ENCODE measurements around the gene PF4V1.
"Not testable (repeated sequence)": the region's sequence is repeated elsewhere in the genome, so short reads cannot be mapped to it uniquely, and the experiment has no call there.

PF4V1 gene

DNA sequence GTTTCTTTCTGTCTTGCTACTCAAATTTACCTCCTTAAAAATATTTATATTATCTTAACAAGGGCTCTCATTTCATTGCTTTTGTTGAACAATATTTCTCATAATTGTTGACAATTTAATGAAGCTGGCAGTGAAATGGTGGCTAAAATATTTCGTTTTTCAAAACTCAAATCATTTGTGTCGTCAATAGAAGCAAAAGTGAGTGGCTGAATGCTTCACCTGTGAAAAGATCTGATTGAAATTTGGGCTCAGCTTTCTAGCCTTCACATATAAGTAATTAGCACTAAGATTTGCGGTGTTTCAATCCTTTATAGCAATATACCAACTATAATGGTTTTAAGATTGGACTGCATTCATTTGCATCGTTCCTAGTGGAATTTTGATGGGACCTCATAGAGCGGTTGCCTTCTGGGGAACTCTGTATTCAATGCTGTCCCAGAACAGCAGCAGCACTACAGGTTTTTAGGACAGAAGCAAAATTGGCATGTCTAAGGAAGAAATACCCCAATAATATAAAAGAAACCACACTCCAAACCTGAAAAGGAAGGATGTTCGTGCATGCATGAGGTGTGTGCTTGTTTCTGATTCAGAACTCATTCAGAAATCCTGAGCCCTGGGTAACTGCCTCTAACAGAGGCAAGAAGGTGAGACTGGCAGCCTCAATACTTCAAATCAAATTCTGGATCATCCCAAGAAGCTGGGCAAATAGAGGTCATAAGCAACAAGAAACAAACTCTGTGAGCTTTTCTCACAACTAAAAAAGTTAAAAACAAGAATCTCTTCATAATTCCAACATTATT lies 18.6 kb downstream of the PF4V1 start:
- DNase-seq, result no peak

GRCh38 chr4:73872316-73873108 lies 19.4 kb downstream of the PF4V1 start:
- no peak for DNase-seq

DNA sequence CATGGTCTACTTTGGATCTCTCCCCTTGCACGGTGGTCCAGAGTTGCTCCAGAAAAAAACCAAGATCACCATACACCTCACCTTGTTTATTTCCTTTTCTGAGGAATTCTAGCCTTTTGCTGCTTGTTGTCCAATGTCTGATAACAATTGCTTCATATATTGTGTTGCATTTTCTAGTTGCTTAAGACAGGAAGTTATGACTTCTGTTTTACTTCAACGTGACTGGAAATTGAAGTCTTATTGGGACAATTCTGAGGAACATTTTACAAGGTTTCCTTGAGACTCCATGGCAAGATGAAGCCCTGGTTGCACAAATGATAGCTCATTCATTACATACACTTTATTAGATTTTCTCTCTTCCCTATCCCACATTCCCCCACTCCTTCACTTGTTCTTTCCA lies 21.3 kb downstream of the PF4V1 start:
- no peak for DNase-seq

DNA sequence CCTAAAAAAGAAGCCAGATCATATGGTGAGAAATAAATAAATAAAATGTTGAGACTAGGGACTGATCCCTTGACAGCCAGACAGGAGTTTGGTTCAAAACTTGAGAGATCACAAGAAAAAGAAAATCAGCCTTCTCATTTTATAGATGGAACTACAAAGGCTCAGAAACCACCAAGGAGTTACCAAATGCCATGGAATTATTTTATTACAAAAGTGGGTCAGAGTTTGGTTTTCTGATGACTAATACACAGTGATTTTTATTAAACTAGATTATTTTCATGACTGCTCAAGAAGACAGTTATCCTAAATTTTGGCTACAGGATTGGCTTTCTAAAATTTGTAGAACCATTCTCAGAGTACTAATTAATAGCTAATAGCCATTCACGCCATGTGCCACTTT lies 22.3 kb downstream of the PF4V1 start:
- no peak for DNase-seq

- DNase-seq, result no peak
Measured at GRCh38 chr4:73883306-73883705, 30.2 kb downstream of the PF4V1 start.

DNA sequence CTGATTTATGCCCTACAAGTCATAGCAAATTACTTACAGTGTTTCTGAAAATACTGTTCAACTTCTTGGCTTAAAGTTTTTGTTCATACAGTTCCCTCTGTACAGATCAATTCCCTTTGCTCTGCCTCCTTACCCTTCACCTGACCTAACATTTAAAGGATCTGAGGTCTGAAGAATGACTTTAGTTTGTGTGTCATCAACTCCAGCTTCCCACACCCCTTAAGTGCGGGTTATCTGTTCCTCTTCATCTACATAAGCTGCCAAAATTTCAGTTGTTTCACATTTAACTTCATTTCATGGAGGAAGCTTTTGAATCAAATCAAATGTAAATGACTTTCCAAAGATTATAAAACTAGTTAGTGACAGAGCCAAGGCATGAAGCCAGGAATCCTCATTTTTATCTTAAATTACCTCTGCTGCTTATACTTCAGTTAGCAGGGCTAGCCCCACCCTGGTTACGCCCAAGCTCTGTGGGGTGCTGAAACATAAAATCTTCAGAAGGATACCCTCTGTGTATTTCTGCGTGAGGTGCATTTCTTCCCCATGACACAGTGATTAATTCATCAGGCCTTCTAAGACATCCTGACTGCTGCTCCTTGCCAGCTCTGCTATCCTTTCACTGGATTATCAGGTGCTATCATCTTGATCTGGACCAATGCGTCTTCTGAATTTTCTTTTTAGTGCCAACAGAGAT lies 32.6 kb downstream of the PF4V1 start:
- DNase-seq, result no peak

- no peak for DNase-seq
Measured at GRCh38 chr4:73891326-73891725, 38.2 kb downstream of the PF4V1 start.

DNA sequence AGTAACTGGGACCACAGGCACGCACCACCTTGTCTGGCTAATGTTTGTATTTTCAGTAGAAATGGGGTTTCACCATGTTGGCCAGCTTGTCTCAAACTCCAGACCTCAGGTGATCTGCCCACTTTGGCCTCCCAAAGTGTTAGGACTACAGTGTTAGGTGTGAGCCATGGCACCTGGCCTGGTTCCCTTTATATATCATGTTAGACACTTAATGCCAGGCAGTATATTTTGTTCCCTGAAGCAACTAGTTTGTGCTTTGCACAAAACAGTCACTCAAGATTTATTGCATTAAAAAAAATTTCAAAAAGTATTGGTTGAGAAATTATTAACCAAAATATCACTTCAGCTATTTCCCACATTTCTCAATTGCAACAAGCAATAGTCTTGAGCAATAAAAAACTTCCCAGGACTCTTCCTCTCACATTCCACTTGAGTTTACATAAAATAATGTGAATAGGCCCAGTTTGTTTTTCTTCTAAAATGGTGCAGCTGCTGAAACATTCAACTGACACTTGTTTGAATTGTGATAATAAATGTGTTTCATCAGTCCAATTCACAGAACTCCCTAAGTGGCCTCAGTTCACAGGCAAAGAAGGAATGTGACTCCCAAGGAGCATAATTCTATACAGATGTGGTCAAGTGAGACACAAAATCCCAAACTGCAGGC lies 38.8 kb downstream of the PF4V1 start:
- DNase-seq, result no peak

DNA sequence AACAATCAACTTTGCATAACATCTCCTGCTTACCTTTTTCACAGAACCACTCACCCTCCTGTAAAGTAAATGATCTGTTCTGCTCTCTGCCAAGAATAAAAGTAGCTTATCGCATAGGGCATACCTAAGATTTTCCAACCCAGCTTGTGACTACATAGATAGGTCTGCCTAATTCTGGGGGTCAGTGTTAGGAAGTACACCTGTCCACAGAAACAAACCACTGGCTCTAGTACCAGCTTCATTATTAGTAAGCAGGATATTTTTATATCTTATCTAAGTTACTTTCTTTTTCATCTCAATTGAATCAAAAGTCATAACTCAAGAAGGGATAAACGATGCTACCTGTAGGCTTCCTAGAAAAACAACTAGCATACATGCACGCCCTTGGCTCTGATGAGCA lies 39.9 kb downstream of the PF4V1 start:
- DNase-seq, result no peak

GRCh38 chr4:73894001-73894400 lies 40.9 kb downstream of the PF4V1 start:
- no peak for DNase-seq

- no peak for DNase-seq
Measured at GRCh38 chr4:73895201-73896175, 42.4 kb downstream of the PF4V1 start.

- no peak for DNase-seq
Measured at GRCh38 chr4:73896416-73896815, 43.3 kb downstream of the PF4V1 start.

GRCh38 chr4:73897380-73898136 lies 44.5 kb downstream of the PF4V1 start:
- DNase-seq, result no peak

- not testable (repeated sequence) for DNase-seq
Measured at GRCh38 chr4:73899338-73899737, 46.2 kb downstream of the PF4V1 start.

DNA sequence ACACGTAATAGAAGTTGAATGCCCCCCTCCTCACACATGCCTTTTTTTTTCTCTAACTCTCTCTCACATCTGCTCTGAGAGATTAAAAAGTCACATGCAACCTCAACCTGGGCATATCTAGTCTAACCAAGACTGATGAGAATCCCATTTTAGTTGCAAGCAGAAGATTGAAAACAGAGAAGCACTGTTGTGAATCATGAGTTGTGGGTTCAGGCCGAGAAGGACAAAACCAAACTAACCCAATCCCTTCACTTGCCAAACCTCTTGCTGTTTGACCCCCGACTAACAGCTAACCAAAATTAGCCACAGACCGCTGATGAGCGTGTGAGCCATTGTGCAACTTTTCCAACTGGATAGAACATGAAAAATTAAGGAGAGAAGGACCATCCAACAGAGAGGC lies 47.9 kb downstream of the PF4V1 start:
- no peak for DNase-seq

DNA sequence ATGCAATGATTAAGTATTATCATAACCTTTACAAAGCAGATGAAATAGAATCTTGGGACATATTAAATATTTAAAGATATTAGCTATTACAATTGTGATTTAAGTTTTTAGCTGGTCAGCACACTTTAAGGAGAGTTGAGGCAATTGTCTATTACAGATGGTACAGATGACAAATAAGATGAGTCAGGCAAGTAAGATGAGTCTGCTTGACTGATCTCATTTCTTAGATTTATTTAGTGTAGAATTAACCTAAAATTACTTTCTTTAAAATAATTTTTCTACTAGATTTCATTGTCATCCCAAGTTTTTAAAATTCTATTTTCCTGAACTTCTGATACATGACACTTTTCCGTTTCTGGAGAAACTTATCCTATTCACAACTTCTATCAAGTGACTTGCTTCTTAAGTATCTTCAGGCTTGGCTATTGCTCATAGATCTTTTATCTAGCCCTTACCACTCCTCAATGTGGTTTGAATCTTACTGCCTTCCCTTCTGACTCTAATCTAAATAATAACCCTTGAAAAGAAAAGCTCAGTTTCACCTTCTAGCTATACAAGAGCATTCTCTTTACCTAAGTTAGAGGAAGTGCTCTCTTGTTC lies 49.0 kb downstream of the PF4V1 start:
- DNase-seq, result no peak

DNA sequence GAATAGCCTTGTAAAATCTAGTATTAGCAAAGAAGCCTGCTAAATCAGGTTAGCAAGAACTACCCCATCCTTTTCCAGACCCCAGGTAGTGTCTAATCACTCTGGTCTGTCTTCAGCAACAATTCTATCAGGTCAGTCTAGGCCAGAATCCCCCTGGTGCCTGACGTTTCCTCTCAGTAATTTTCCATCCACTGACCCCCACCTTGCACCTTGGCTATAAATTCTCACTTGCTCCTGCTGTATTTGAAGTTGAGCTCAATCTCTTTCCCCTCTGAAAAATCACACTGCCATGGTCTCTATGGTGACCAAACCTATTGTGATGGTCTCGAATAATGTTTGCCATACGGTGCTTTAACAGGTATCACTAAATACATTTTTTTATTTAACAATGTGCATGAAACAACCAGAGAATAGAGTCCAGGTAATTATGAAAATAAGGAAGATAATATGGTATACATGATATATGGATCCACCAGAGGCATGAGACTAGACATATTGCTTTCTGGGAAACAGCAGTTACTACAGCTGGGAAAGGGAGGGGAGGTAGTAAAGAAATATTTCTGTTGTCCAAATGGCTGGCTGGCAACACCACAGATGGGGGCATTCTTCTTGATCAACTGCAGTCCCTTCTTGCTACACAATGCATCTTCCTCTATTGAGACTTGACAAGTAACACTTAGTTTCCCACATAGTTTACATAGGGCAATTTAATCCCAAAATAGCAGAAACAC lies 49.9 kb downstream of the PF4V1 start:
- no peak for DNase-seq

Data from activated naive CD4-positive, alpha-beta T cell treated with Interleukin-2 at 50 U/mL for 16 hours (primary cell).